BLaER1 treated with 17β-estradiol and CSF1 and Interleukin-3, amounts not matched to agents 10 nM and 100 nM (cell line): ENCODE measurements around the gene ABCC5.

Source experiments
- H3K27ac ChIP-seq, 11 experiments: shearing (Covaris generic); formaldehyde crosslinking; 2 replicates each; pipeline ENCODE4 v1.8.1; 2022
- H3K27me3 ChIP-seq, 11 experiments: shearing (Covaris generic); formaldehyde crosslinking; 2 replicates each; pipeline ENCODE4 v1.8.1; 2022
- H3K36me3 ChIP-seq, 11 experiments: shearing (Covaris generic); formaldehyde crosslinking; 2 replicates each; pipeline ENCODE4 v1.8.1; 2022
- H3K4me1 ChIP-seq, 10 experiments: shearing (Covaris generic); formaldehyde crosslinking; 2 replicates each; pipeline ENCODE4 v1.8.1; 2022
- H3K4me2 ChIP-seq, 11 experiments: shearing (Covaris generic); formaldehyde crosslinking; 2 replicates each; pipeline ENCODE4 v1.8.1; 2022
- H3K4me3 ChIP-seq, 10 experiments: shearing (Covaris generic); formaldehyde crosslinking; 2 replicates each; pipeline ENCODE4 v1.8.1; 2022
- H3K9ac ChIP-seq, 11 experiments: shearing (Covaris generic); formaldehyde crosslinking; 2 replicates each; pipeline ENCODE4 v1.8.1; 2022
- H3K9me3 ChIP-seq, 11 experiments: shearing (Covaris generic); formaldehyde crosslinking; replicated peaks in 1 of 11; 2 replicates each; pipeline ENCODE4 v1.8.1; 2022
- H4K20me1 ChIP-seq, 11 experiments: shearing (Covaris generic); formaldehyde crosslinking; 2 replicates each; pipeline ENCODE4 v1.8.1; 2022
- Cebpa-rat ChIP-seq, 11 experiments: shearing (Covaris generic); IDR thresholded peaks; 2 replicates each; pipeline ENCODE4 v1.8.1; 2022

Gene ABCC5

DNA sequence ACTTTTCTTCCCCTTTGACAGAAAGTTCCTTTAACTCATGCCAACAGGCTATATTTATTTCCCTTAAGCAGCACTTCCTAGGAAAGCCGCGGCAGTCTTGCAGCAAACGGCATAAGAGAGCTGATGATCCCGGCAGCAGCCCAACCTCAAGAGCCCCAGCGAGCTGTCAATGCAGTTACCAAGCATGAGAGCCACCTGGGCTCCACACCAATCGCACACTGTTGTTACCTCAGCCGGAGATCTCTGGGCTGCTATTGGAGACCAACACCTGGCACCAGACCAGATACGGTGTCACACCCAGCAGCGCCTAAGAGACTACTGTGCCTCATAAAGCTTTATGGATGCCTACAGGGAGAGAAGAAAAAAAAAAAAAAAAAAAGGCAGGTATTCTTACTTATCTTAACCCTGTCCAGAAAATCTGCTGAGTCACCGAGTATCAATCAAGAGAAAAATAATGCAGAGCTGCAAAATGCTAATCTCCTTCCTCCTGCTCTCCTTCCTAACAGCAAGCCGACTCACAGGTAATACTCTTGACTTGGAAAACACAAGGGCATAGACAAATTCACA, 11.7 kb downstream of the ABCC5 start:
- peak overlapping the region in 3 of 11 experiments; percentile 44 to 66 (median 56); a peak in 3 of 22 replicates for H3K9ac ChIP-seq
- H3K4me3 ChIP-seq = peak overlapping the region in 3 of 10 experiments; percentile 28 to 43 (median 40); a peak in 5 of 20 replicates
- H3K27ac ChIP-seq = peak overlapping the region in 5 of 11 experiments; percentile 1 to 59 (median 56); a peak in 6 of 22 replicates
- H3K36me3 ChIP-seq = peaks cover 23 to 89% (median 50%) of the 10 kb centered on the region in 11 experiments
- peaks cover 0 to 44% (median 15%) of the 10 kb centered on the region in 11 experiments; a peak in 9 of 22 replicates for H4K20me1 ChIP-seq
- no peaks in the 10 kb centered on the region for H3K27me3 ChIP-seq
- H3K9me3 ChIP-seq = no peaks in the 10 kb centered on the region
- peaks cover 13 to 82% (median 24%) of the 10 kb centered on the region in 10 experiments for H3K4me1 ChIP-seq
- H3K4me2 ChIP-seq = peak overlapping the region in 6 of 11 experiments; percentile 41 to 89 (median 66); a peak in 11 of 22 replicates
- no peak for TF ChIP-seq Cebpa-rat (IDR thresholded peaks at IDR 0.05)

GRCh38 chr3:184004476-184004875, 13.2 kb downstream of the ABCC5 start:
- Histone ChIP-seq H3K4me1 (peaks cover 13 to 86% (median 24%) of the 10 kb centered on the region in 10 experiments), H3K9me3 (no peaks in the 10 kb centered on the region), H3K36me3 (peaks cover 20 to 89% (median 46%) of the 10 kb centered on the region in 11 experiments; a peak in 21 of 22 replicates), H3K4me3 (no peak overlapping the region), H3K27ac (peak overlapping the region in 2 of 11 experiments; percentile 1 to 35; a peak in 1 of 22 replicates), H4K20me1 (peaks cover 0 to 60% (median 17%) of the 10 kb centered on the region in 11 experiments; a peak in 9 of 22 replicates), H3K27me3 (no peaks in the 10 kb centered on the region), H3K4me2 (peak overlapping the region in 3 of 11 experiments; percentile 83 to 89 (median 85); a peak in 6 of 22 replicates), H3K9ac (no peak overlapping the region)
- no peak for TF ChIP-seq Cebpa-rat (IDR thresholded peaks at IDR 0.05)

- H3K4me3 ChIP-seq = no peak overlapping the region
- peaks cover 8 to 90% (median 19%) of the 10 kb centered on the region in 10 experiments for H3K4me1 ChIP-seq
- peaks cover 12 to 89% (median 42%) of the 10 kb centered on the region in 11 experiments; a peak in 20 of 22 replicates for H3K36me3 ChIP-seq
- TF ChIP-seq Cebpa-rat (IDR thresholded peaks at IDR 0.05) = no peak
- H3K9ac ChIP-seq = no peak overlapping the region
- no peaks in the 10 kb centered on the region for H3K9me3 ChIP-seq
- peak overlapping the region in 2 of 11 experiments; percentile 85 to 89; a peak in 4 of 22 replicates for H3K4me2 ChIP-seq
- H3K27me3 ChIP-seq = no peaks in the 10 kb centered on the region
- H4K20me1 ChIP-seq = peaks cover 0 to 64% (median 17%) of the 10 kb centered on the region in 11 experiments; a peak in 9 of 22 replicates
- H3K27ac ChIP-seq = peak overlapping the region in 1 of 11 experiments; percentile 0; a peak in 1 of 22 replicates
Observed at GRCh38 chr3:184003187-184003967, 14.3 kb downstream of the ABCC5 start.

GRCh38 chr3:184002469-184002868, 15.2 kb downstream of the ABCC5 start:
- Histone ChIP-seq H3K4me2 (peak overlapping the region in 2 of 11 experiments; percentile 66 to 85; a peak in 4 of 22 replicates), H3K27ac (no peak overlapping the region)

DNA sequence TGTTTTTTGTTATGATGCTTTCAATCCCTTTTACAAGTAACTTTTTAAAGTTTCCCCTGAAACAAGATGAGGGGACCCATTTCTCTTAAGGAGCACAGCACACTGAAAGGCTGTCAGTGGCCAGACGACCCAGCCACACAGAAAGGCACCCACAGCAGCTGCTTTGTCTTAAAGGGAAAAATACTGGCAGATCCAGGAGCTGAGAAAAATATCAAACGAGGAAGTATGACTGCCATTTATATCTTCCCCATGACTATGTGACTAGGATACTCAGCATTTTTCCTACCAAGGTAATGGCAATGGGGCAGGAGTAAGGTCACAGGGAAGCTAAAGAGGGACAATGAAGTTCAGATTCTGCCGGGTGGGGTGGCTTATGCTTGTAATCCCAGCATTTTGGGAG, 15.9 kb downstream of the ABCC5 start:
- Histone ChIP-seq H3K36me3 (peaks cover 14 to 83% (median 47%) of the 10 kb centered on the region in 11 experiments; a peak in 21 of 22 replicates), H3K9me3 (no peaks in the 10 kb centered on the region), H3K4me3 (no peak overlapping the region), H3K27me3 (no peaks in the 10 kb centered on the region), H3K9ac (peak overlapping the region in 1 of 11 experiments; percentile 48; a peak in 1 of 22 replicates), H3K27ac (peak overlapping the region in 2 of 11 experiments; percentile 32 to 36; a peak in 2 of 22 replicates), H3K4me1 (peaks cover 0 to 86% (median 9%) of the 10 kb centered on the region in 10 experiments; a peak in 15 of 20 replicates), H3K4me2 (peak overlapping the region in 3 of 11 experiments; percentile 3 to 85 (median 66); a peak in 5 of 22 replicates), H4K20me1 (peaks cover 0 to 79% (median 12%) of the 10 kb centered on the region in 11 experiments; a peak in 9 of 22 replicates)
- TF ChIP-seq Cebpa-rat (IDR thresholded peaks at IDR 0.05) = no peak

More at GRCh38 chr3:184002469-184002868, 15.2 kb downstream of the ABCC5 start:
- H4K20me1 ChIP-seq = peaks cover 0 to 72% (median 15%) of the 10 kb centered on the region in 11 experiments; a peak in 9 of 22 replicates
- TF ChIP-seq Cebpa-rat (IDR thresholded peaks at IDR 0.05) = no peak
- no peak overlapping the region for H3K4me3 ChIP-seq
- H3K9me3 ChIP-seq = no peaks in the 10 kb centered on the region
- peaks cover 12 to 86% (median 45%) of the 10 kb centered on the region in 11 experiments; a peak in 20 of 22 replicates for H3K36me3 ChIP-seq
- peaks cover 0 to 90% (median 12%) of the 10 kb centered on the region in 10 experiments; a peak in 15 of 20 replicates for H3K4me1 ChIP-seq
- H3K27me3 ChIP-seq = no peaks in the 10 kb centered on the region
- H3K9ac ChIP-seq = no peak overlapping the region

DNA sequence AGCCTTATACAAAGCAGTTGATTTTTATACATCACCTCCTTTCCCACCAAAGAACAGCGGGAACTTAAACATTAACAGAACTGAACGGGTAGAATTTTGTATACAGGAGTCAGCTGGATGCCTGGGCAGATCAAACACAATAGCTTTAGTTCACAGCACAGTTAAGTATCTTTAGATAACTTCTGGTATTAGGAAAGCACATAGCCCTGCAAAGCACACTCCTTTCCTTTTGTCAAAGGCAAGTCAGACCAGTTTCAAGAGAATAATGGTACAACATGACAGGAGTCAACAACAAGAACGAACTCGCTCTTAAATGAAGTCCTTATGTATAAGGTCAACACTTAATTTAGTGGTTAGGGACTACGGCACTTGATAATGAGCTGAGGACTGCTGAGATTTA, 26.3 kb downstream of the ABCC5 start:
- no peak for TF ChIP-seq Cebpa-rat (IDR thresholded peaks at IDR 0.05)
- Histone ChIP-seq H3K4me3 (no peak overlapping the region), H3K4me2 (no peak overlapping the region), H3K36me3 (peaks cover 27 to 49% (median 41%) of the 10 kb centered on the region in 11 experiments), H4K20me1 (peaks cover 0 to 7% (median 0%) of the 10 kb centered on the region in 11 experiments; a peak in 4 of 22 replicates), H3K27ac (no peak overlapping the region), H3K4me1 (no peaks in the 10 kb centered on the region), H3K9me3 (no peaks in the 10 kb centered on the region), H3K9ac (no peak overlapping the region), H3K27me3 (no peaks in the 10 kb centered on the region)

- Histone ChIP-seq H3K27me3 (no peaks in the 10 kb centered on the region), H3K27ac (no peak overlapping the region), H3K4me2 (no peak overlapping the region), H4K20me1 (peaks cover 0 to 7% (median 0%) of the 10 kb centered on the region in 11 experiments; a peak in 4 of 22 replicates), H3K9ac (0 out of 22 replicates have a peak overlapping the region, but pooled peaks of 1 of the 11 experiments have one; percentile 41), H3K9me3 (no peaks in the 10 kb centered on the region), H3K36me3 (peaks cover 55 to 74% (median 63%) of the 10 kb centered on the region in 11 experiments), H3K4me1 (peaks cover 0 to 10% (median 5%) of the 10 kb centered on the region in 10 experiments; a peak in 9 of 20 replicates), H3K4me3 (no peak overlapping the region)
- no peak for TF ChIP-seq Cebpa-rat (IDR thresholded peaks at IDR 0.05)
Observed at GRCh38 chr3:183988216-183988790, 29.4 kb downstream of the ABCC5 start.

DNA sequence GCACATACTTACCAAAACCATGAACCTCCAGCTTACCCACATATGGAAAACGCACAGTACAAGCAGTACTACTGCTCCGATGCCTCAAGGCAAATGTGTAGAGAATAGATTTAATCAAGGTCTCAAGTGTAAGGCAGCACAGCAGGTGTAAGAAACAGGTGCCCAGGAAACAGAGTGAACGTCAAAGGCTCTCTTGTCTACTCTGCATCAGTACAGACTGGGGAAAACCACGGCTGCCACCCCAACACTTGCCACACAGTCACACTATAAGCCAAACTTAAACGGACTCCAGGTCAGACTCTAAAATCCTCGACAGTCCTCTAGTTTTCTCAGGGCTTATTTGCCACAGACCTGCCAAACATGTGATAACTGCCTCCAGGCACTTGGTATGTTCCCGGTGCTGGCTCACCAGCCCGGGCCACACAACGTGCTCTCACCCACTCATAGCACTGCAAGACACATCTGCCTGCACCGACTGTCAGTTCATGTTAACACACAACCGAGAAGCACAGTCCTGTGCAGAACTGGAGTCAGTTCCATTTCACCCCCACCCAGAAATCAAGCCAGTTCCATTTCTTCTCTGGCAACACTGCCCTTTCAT, 30.6 kb downstream of the ABCC5 start:
- H3K4me1 ChIP-seq = peaks cover 0 to 10% (median 5%) of the 10 kb centered on the region in 10 experiments; a peak in 9 of 20 replicates
- no peak overlapping the region for H3K4me2 ChIP-seq
- TF ChIP-seq Cebpa-rat (IDR thresholded peaks at IDR 0.05) = no peak
- H3K9ac ChIP-seq = no peak overlapping the region
- peaks cover 67 to 86% (median 75%) of the 10 kb centered on the region in 11 experiments for H3K36me3 ChIP-seq
- H3K27ac ChIP-seq = no peak overlapping the region
- no peaks in the 10 kb centered on the region for H3K9me3 ChIP-seq
- no peak overlapping the region for H3K4me3 ChIP-seq
- peaks cover 0 to 7% (median 0%) of the 10 kb centered on the region in 11 experiments; a peak in 4 of 22 replicates for H4K20me1 ChIP-seq
- no peaks in the 10 kb centered on the region for H3K27me3 ChIP-seq
